H1 (cell line): ENCODE data around the gene ATP6V1A. TPM values are rescaled to one million over a fixed set of nuclear protein-coding genes. Genes with fewer than 3 reads are reported as not detected.

Experiments
- CTCF ChIA-PET: fragments of 300-600 bp; sonication (Branson Sonifier 250); formaldehyde crosslinking; loops from one replicate; lab custom pipeline; 2021; ENCODE audit not compliant: partially characterized antibody; lab: Charles Lee
- POLR2A ChIA-PET: fragments of 300-600 bp; sonication (Branson Sonifier 250); formaldehyde crosslinking; loops from one replicate; lab custom pipeline; 2021; ENCODE audit warnings: inconsistent platforms; ENCODE audit not compliant: partially characterized antibody; lab: Charles Lee
- DNase-seq, 2 experiments: peaks; one replicate each; pipeline versions ENCODE4 v3.0.0 to v3.0.0-alpha.2; 2010 to 2022; ENCODE audit warnings: low spot score in 2 of 2, low read depth in 1 of 2, mixed read lengths in 1 of 2
- FAIRE-seq: peaks from 2 replicates; lab custom pipeline; 2011; peaks lifted over from hg19 to GRCh38; lab: Jason Lieb, UNC
- H2AFZ ChIP-seq: 2 replicates; pipeline ENCODE4 v1.8.1; 2012; ENCODE audit warnings: low read length, inconsistent platforms
- H2AK5ac ChIP-seq: 2 replicates; pipeline ENCODE4 v1.6.1; 2013; ENCODE audit warnings: low read depth, low read length
- H2BK120ac ChIP-seq: replicated peaks from 2 replicates; pipeline ENCODE3; 2013; ENCODE audit warnings: low read depth, low read length, inconsistent platforms
- H2BK12ac ChIP-seq: 2 replicates; pipeline ENCODE4 v1.6.1; 2013; ENCODE audit warnings: low read depth, low read length
- H2BK15ac ChIP-seq: 2 replicates; pipeline ENCODE4 v1.6.1; 2013; ENCODE audit warnings: low read length
- H2BK20ac ChIP-seq: 2 replicates; pipeline ENCODE4 v1.6.1; 2013; ENCODE audit warnings: low read length
- H2BK5ac ChIP-seq: 2 replicates; pipeline ENCODE4 v1.6.1; 2013; ENCODE audit warnings: low read depth, low read length
- H3K14ac ChIP-seq: 2 replicates; pipeline ENCODE4 v1.6.1; 2013; ENCODE audit warnings: inconsistent platforms; ENCODE audit not compliant: insufficient read length
- H3K18ac ChIP-seq: 2 replicates; pipeline ENCODE4 v1.6.1; 2013; ENCODE audit warnings: low read length; ENCODE audit errors: extremely low read depth
- H3K23ac ChIP-seq: 2 replicates; pipeline ENCODE4 v1.6.1; 2013; ENCODE audit warnings: inconsistent platforms; ENCODE audit not compliant: insufficient read length
- H3K23me2 ChIP-seq: 2 replicates; pipeline ENCODE4 v1.6.1; 2013; ENCODE audit warnings: low read depth, low read length
- H3K27ac ChIP-seq: 2 replicates; pipeline ENCODE4 v1.6.1; 2011; ENCODE audit warnings: low read depth, low read length, inconsistent platforms
- H3K27me3 ChIP-seq, 4 experiments: replicated peaks in 1 of 4; 1 replicate in 1 of 4; 2 replicates in 3 of 4; pipeline versions ENCODE4 v1.6.1 to v1.8.1; 2011 to 2013; ENCODE audit warnings: low read length in 3 of 4, mild to moderate bottlenecking in 3 of 4, inconsistent platforms in 2 of 4, mixed read lengths in 2 of 4, moderate library complexity in 1 of 4; ENCODE audit not compliant: control insufficient read depth in 3 of 4, insufficient read depth in 3 of 4; ENCODE audit errors: extremely low read depth in 1 of 4
- H3K36me3 ChIP-seq, 4 experiments: 2 replicates each; pipeline versions ENCODE4 v1.6.1 to v1.8.1; 2011 to 2013; ENCODE audit warnings: mild to moderate bottlenecking in 4 of 4, low read length in 3 of 4, moderate library complexity in 2 of 4, control low read depth in 1 of 4, inconsistent platforms in 1 of 4; ENCODE audit not compliant: insufficient read depth in 4 of 4, control insufficient read depth in 2 of 4
- H3K4ac ChIP-seq: replicated peaks from 2 replicates; pipeline ENCODE3; 2013; ENCODE audit warnings: low read length, low read depth, mixed read lengths, inconsistent platforms; ENCODE audit not compliant: insufficient read length
- H3K4me1 ChIP-seq, 4 experiments: replicated peaks in 1 of 4; 1 replicate in 1 of 4; 2 replicates in 3 of 4; pipeline versions ENCODE4 v1.6.1 to v1.8.1; 2011 to 2013; ENCODE audit warnings: low read length in 3 of 4, inconsistent platforms in 2 of 4, mixed read lengths in 1 of 4; ENCODE audit not compliant: insufficient read depth in 4 of 4, control insufficient read depth in 3 of 4
- H3K4me2 ChIP-seq, 2 experiments: 2 replicates each; pipeline versions ENCODE4 v1.6.1 to v1.8.1; 2011 to 2013; ENCODE audit warnings: low read depth in 2 of 2, low read length in 2 of 2, control low read depth in 1 of 2, inconsistent platforms in 1 of 2, mild to moderate bottlenecking in 1 of 2; ENCODE audit not compliant: insufficient read depth in 1 of 2
- H3K4me3 ChIP-seq, 4 experiments: fragments of 200-600, 300-600 bp in 1 of 4; sonication (generic), shearing (Covaris generic), sonication (Bioruptor Twin) in 1 of 4; 2 replicates each; pipeline versions ENCODE4 v1.5.1 to v1.8.1; 2011 to 2016; ENCODE audit warnings: low read length in 4 of 4, low read depth in 3 of 4, control low read depth in 2 of 4, inconsistent platforms in 2 of 4, mild to moderate bottlenecking in 2 of 4, mixed read lengths in 1 of 4, moderate library complexity in 1 of 4; ENCODE audit not compliant: insufficient read depth in 2 of 4; ENCODE audit errors: extremely low read depth in 1 of 4
- H3K56ac ChIP-seq: replicated peaks from 2 replicates; pipeline ENCODE3; 2013; ENCODE audit warnings: low read depth, mild to moderate bottlenecking, mixed read lengths, low read length, inconsistent platforms; ENCODE audit not compliant: insufficient read length
- H3K79me1 ChIP-seq: 2 replicates; pipeline ENCODE4 v1.6.1; 2013; ENCODE audit warnings: low read depth, low read length, control low read depth
- H3K79me2 ChIP-seq, 2 experiments: 2 replicates each; pipeline versions ENCODE4 v1.6.1 to v1.8.1; 2012 to 2013; ENCODE audit warnings: low read length in 2 of 2, mild to moderate bottlenecking in 2 of 2, inconsistent platforms in 1 of 2; ENCODE audit not compliant: insufficient read depth in 2 of 2, control insufficient read depth in 1 of 2
- H3K9ac ChIP-seq, 4 experiments: replicated peaks in 1 of 4; 1 replicate in 1 of 4; 2 replicates in 3 of 4; pipeline versions ENCODE4 v1.6.1 to v1.8.1; 2011 to 2013; ENCODE audit warnings: low read depth in 3 of 4, low read length in 3 of 4, control low read depth in 2 of 4, mild to moderate bottlenecking in 2 of 4, moderate library complexity in 2 of 4, inconsistent platforms in 1 of 4; ENCODE audit errors: extremely low read depth in 1 of 4
- H3K9me3 ChIP-seq, 2 experiments: 2 replicates each; pipeline versions ENCODE4 v1.6.1 to v1.8.1; 2012 to 2013; ENCODE audit warnings: mild to moderate bottlenecking in 2 of 2, moderate library complexity in 2 of 2, control low read depth in 1 of 2, inconsistent platforms in 1 of 2, low read depth in 1 of 2, low read length in 1 of 2, mixed read lengths in 1 of 2; ENCODE audit not compliant: insufficient read depth in 2 of 2
- H4K20me1 ChIP-seq, 2 experiments: replicated peaks in 1 of 2; 2 replicates each; pipeline versions ENCODE3 to v1.8.1; 2011 to 2013; ENCODE audit warnings: inconsistent platforms in 2 of 2, low read length in 2 of 2, mild to moderate bottlenecking in 1 of 2; ENCODE audit not compliant: insufficient read depth in 2 of 2, control insufficient read depth in 1 of 2
- H4K5ac ChIP-seq: 2 replicates; pipeline ENCODE4 v1.6.1; 2013; ENCODE audit warnings: low read length, low read depth, mixed read lengths, inconsistent platforms; ENCODE audit not compliant: insufficient read length
- H4K8ac ChIP-seq: 2 replicates; pipeline ENCODE4 v1.8.0; 2013; ENCODE audit warnings: mild to moderate bottlenecking, moderate library complexity, low read length, inconsistent platforms; ENCODE audit not compliant: insufficient read depth; ENCODE audit errors: extremely low read depth
- H4K91ac ChIP-seq: replicated peaks from 2 replicates; pipeline ENCODE3; 2013; ENCODE audit warnings: low read length, mixed read lengths, inconsistent platforms; ENCODE audit not compliant: insufficient read length
- BACH1 ChIP-seq: IDR thresholded peaks from 2 replicates; pipeline ENCODE4 v1.6.1; 2012; ENCODE audit warnings: low read length, improper control_type of control experiment
- CHD1 ChIP-seq: IDR thresholded peaks from 2 replicates; pipeline ENCODE4 v1.6.1; 2012; ENCODE audit warnings: low read depth, low read length, improper control_type of control experiment
- CTCF ChIP-seq, 3 experiments: IDR thresholded peaks; 1 replicate in 2 of 3; 2 replicates in 1 of 3; pipeline versions ENCODE4 v1.5.1 to v1.6.1; 2011; ENCODE audit warnings: low read length in 3 of 3, mild to moderate bottlenecking in 3 of 3, inconsistent platforms in 2 of 3, low read depth in 1 of 3, moderate library complexity in 1 of 3; ENCODE audit not compliant: insufficient read depth in 1 of 3; ENCODE audit errors: control extremely low read depth in 1 of 3
- E2F6 ChIP-seq: IDR thresholded peaks from 2 replicates; pipeline ENCODE4 v1.6.1; 2012; ENCODE audit warnings: inconsistent platforms
- HDAC6 ChIP-seq: IDR thresholded peaks from one replicate; pipeline ENCODE4 v1.7.1; 2012; ENCODE audit warnings: low read depth, mild to moderate bottlenecking, inconsistent platforms, low read length, moderate library complexity
- RBBP5 ChIP-seq: IDR thresholded peaks from 2 replicates; pipeline ENCODE4 v1.7.1; 2012; ENCODE audit warnings: low read depth, mild to moderate bottlenecking, inconsistent platforms, low read length, moderate library complexity, borderline replicate concordance
- RFX5 ChIP-seq: IDR thresholded peaks from 2 replicates; pipeline ENCODE4 v1.6.1; 2011; ENCODE audit warnings: low read depth, low read length, improper control_type of control experiment, borderline replicate concordance
- SAP30 ChIP-seq: fragments of 300-600 bp; sonication (generic); IDR thresholded peaks from 2 replicates; pipeline ENCODE4 v1.7.1; 2012; ENCODE audit warnings: low read length, moderate library complexity, mild to moderate bottlenecking, inconsistent platforms; ENCODE audit not compliant: insufficient read depth, insufficient replicate concordance
- SP2 ChIP-seq: IDR thresholded peaks from 2 replicates; pipeline ENCODE4 v1.6.1; 2012; ENCODE audit warnings: mild to moderate bottlenecking, low read length, inconsistent platforms
- SRF ChIP-seq: IDR thresholded peaks from 2 replicates; pipeline ENCODE4 v1.6.1; 2011; ENCODE audit warnings: mild to moderate bottlenecking, low read depth, low read length, moderate library complexity
- TEAD4 ChIP-seq: IDR thresholded peaks from 2 replicates; pipeline ENCODE4 v1.6.1; 2012; ENCODE audit warnings: low read depth, low read length, inconsistent platforms, mixed read lengths
- WGBS, 2 experiments: shearing (Covaris generic) in 1 of 2; methylation state at CpG; one replicate each; pipeline versions ENCODE4 v1.1.6 to v1.1.7; 2013 to 2015; ENCODE audit warnings: low lambda C conversion rate in 2 of 2, mixed read lengths in 2 of 2, inconsistent platforms in 1 of 2, low coverage in 1 of 2, missing lambda C conversion rate in 1 of 2; ENCODE audit not compliant: insufficient replicate concordance in 2 of 2, insufficient coverage in 1 of 2, insufficient read length in 1 of 2; ENCODE audit errors: extremely low coverage in 1 of 2, missing lambda C conversion rate in 1 of 2; 5-methylcytosine and 5-hydroxymethylcytosine counted together
- polyA plus RNA-seq, 7 experiments: library from polyadenylated mRNA; depleted of rRNA in 3 of 7; stranded (reverse) in 5 of 7; unstranded in 2 of 7; fragments of >200 nt in 5 of 7; fragments of 200-250 nt in 2 of 7; gene quantifications; 1 replicate in 5 of 7; 2 replicates in 1 of 7; 4 replicates in 1 of 7; pipeline versions ENCODE4 v1.2.1 to v1.2.3, GENCODE V29; 2011 to 2013; ENCODE audit warnings: missing spikeins in 2 of 7, mixed read lengths in 2 of 7
- total RNA-seq: library from RNA; stranded (reverse); fragmentation: NEBNext Ultra II Directional; extraction: Animal tissue kit (Norgen Biotek cat#: 25700); gene quantifications from 2 replicates; pipeline ENCODE4 v1.2.1, GENCODE V29; 2021

The ATP6V1A gene
- total and polyA plus RNA-seq, 2 of the 8 experiments (the other 6 are each of a cell fraction or from before 2014, with no cell fraction given), result 15.4 to 90.9 TPM

GRCh38 chr3:113828600-113828999 lies 81.8 kb downstream of the ATP6V1A start:
- FAIRE-seq, result no peak
- TF ChIP-seq BACH1, result no peak
- no peak for TF ChIP-seq SP2
- TF ChIP-seq E2F6, result no peak
- TF ChIP-seq RBBP5, result no peak
- no peak for TF ChIP-seq CTCF (IDR thresholded peaks at IDR 0.05; ENCODE audit: control extremely low read depth in 1 of 3, insufficient read depth in 1 of 3, low read depth in 1 of 3, low read length in 3 of 3)
- TF ChIP-seq RFX5, result no peak
- no peak for TF ChIP-seq CHD1
- no peak for TF ChIP-seq HDAC6
- TF ChIP-seq SRF, result no peak
- TF ChIP-seq SAP30, result no peak
- TF ChIP-seq TEAD4, result no peak

More at GRCh38 chr3:113828600-113828999, 81.8 kb downstream of the ATP6V1A start:
- H3K18ac ChIP-seq, result no peak overlapping the region
- no peaks in the 10 kb centered on the region for H3K79me2 ChIP-seq
- 71% methylated on average over 1 of the region's 1 CpG; no CpG with 5 or more reads in 1 of the 2 experiments for WGBS, 2 experiments
- H4K20me1 ChIP-seq, result no peaks in the 10 kb centered on the region
- no peak overlapping the region for H4K5ac ChIP-seq
- H3K27me3 ChIP-seq, result no peaks in the 10 kb centered on the region
- H4K8ac ChIP-seq, result no peak overlapping the region
- ChIA-PET POLR2A (interaction anchor here (1.0 to 2.2 kb wide), 2 partner anchors 11 to 88 kb away, joined by 3 to 4 read pairs; no protein-coding TSS in a partner anchor), CTCF (interaction anchor here (0.6 to 2.6 kb wide), 3 partner anchors 9 to 308 kb away, joined by 3 to 8 read pairs (median 5); partner anchors contain the start of gene GRAMD1C)
- DNase-seq, result no peak
- no peak overlapping the region for H2BK12ac ChIP-seq
- H3K23me2 ChIP-seq, result no peaks in the 10 kb centered on the region
- H4K91ac ChIP-seq, result no peak overlapping the region
- H3K56ac ChIP-seq, result peak overlapping the region; percentile 49
- H2BK120ac ChIP-seq, result no peak overlapping the region
- H2BK20ac ChIP-seq, result no peak overlapping the region
- H3K4ac ChIP-seq, result no peak overlapping the region
- H3K79me1 ChIP-seq, result no peaks in the 10 kb centered on the region
- no peak overlapping the region for H3K23ac ChIP-seq
- no peak overlapping the region for H3K4me2 ChIP-seq
- H2AFZ ChIP-seq, result no peak overlapping the region
- no peak overlapping the region for H3K27ac ChIP-seq
- no peak overlapping the region for H2BK15ac ChIP-seq
- peaks cover 0 to 6% (median 0%) of the 10 kb centered on the region in 4 experiments; a peak in 1 of 7 replicates for H3K4me1 ChIP-seq
- H2BK5ac ChIP-seq, result no peak overlapping the region
- no peak overlapping the region for H3K4me3 ChIP-seq
- H3K9ac ChIP-seq, result no peak overlapping the region
- H3K9me3 ChIP-seq, result no peaks in the 10 kb centered on the region
- H3K36me3 ChIP-seq, result no peaks in the 10 kb centered on the region
- no peak overlapping the region for H3K14ac ChIP-seq
- H2AK5ac ChIP-seq, result no peak overlapping the region
